GM18526 (cell line): ENCODE data around the gene CHD1.

Experiments used
- POLR2A ChIP-seq: IDR thresholded peaks from 3 replicates; pipeline ENCODE4 v1.6.1; 2011; ENCODE audit not compliant: insufficient read length; ENCODE audit errors: extremely low read depth

Gene CHD1

GRCh38 chr5:98940581-98940980 is 11.8 kb upstream of the CHD1 start:
- TF ChIP-seq POLR2A: no peak

- no peak for TF ChIP-seq POLR2A
Measured at GRCh38 chr5:98938464-98938863, 9.7 kb upstream of the CHD1 start.

DNA sequence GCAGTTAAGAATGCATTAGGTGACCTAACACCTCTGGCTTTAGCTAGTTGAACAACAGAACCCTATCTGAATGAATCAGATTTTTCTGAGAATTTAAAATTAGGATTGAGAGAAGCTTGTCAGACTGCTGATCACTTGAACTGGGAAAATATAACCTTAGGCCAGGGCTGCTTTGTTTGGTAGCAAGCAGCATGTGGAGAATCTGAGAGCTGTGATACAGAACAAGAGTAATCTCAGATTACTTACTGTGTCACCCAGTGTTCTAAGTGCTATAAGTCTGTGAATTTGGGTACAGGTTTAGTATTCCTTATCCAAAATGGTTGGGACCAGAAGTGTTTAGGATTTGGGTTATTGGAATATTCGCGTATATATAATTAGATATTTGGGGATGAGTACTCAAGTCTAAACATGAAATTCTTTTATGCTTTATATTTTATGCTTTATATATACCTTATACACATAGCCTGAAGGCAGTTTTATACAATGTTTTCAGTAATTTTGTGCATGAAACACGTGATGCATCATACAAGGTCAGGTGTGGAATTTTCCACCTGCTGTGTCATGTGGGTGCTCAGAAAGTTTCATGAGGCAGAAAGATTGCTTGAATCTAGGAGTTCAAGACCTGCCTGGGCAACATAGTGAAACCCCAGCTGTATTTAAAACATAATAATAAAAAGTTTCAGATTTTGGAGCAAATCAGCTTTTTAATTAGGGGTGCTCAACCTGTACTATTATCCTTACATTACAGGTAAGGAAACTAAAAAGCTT is 8.3 kb upstream of the CHD1 start:
- TF ChIP-seq POLR2A: no peak

GRCh38 chr5:98935206-98935605 is 6.4 kb upstream of the CHD1 start:
- TF ChIP-seq POLR2A: no peak

DNA sequence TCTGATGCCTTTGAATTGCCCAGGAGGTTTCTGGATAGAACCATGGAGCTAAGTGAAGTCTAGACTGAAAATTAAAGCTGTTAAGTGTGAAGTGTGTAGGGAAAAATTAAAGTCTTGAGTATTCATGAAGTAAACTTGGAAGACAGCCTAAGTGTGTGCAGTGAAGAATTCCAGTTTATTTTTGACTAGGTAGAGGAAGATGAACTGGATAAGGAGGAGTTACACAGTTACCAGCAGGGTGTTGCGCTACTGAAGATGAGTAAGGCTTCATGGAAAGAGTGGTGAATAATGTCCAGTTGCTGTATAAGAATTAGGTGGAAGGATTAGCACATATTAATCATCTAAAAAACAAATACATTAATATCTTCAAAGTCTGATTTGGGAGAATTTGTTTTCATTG is 5.7 kb upstream of the CHD1 start:
- TF ChIP-seq POLR2A: no peak

DNA sequence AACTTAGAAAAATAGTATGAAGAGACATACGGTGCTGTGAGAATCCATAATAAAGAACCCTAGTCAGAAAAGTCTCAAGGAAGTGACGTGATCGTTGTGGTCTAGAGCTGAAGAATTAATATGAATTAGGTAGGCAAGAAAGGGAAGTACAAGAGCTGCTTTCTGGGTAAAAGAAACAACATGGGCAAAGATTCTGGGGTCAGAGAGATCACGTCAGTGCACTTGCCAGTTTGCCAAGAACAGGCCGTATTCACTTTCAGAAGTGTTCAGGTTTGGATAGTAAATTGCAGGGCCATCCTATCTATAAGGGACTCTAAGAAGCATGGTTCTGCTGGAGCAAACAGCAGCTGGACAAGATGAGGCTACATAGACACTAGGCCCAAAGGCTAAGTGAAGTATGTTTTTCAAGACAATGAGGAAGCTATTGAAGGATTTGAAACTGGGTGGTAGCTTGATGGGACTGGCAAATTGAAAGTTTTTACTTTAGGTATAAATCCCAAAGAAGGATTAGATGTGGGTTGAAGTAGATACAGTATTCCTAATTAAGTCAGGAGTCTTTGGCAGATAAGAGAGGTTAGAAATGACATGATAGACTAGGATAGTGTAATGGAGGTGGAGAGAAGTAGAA is 4.8 kb upstream of the CHD1 start:
- TF ChIP-seq POLR2A: no peak

- TF ChIP-seq POLR2A: no peak
Measured at GRCh38 chr5:98930972-98931762, 2.4 kb upstream of the CHD1 start.

- no peak for TF ChIP-seq POLR2A
Measured at GRCh38 chr5:98929710-98930298, 997 bp upstream of the CHD1 start.

- no peak for TF ChIP-seq POLR2A
Measured at GRCh38 chr5:98927989-98928872, 576 bp downstream of the CHD1 start.

DNA sequence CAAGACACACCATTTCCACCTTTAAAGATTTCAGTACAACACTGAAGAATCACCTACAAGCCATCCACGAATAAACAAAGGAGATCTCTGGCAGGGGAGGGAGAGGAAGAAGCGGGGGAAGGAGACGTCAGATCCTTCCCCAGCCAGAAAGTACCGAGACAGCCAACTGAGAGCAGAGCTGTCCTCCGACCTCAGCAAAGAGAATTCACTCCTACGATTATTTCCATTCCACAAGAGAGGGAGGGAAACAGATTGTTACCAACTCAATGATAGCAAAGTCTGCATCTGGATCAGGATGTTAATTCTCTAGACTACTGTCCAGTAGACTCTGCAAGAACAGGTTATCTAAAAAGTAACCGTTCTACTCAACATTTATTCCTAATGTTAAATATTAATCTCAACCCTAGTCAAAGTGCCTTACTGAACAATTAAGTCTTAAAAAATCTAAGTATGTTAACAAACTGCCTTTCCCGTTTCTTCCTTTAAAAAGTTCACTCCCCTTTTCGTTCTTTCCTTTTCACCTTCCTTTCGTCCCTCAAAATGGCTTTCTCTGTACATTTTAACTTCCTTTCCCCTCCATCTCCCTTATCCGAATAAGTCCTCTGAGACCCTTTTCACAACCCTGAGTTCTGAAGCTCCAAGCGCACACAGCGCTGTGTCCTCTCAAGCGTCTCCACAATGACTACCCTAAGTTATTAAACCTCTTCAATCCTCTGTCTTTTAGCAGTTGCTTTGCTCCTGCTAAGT is 1.4 kb downstream of the CHD1 start:
- TF ChIP-seq POLR2A: peak; percentile 46

DNA sequence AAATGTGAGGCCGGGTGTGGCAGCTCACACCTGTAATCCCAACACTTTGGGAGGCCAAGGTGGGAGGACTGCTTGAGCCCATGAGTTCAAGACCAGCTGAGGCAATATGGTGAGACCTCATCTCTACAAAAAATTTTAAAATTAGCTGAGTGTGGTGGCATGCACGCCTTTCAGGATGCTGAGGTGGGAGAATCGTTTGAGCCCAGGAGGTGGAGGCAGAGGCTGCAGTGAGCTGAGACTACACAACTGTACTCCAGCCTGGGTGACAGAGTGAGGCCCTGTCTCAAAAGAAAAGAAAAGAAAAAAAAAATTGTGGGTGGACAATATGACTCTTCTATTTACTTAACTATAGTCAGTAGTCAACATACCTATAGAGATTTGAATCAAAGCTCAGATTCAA is 4.8 kb downstream of the CHD1 start:
- TF ChIP-seq POLR2A: no peak

DNA sequence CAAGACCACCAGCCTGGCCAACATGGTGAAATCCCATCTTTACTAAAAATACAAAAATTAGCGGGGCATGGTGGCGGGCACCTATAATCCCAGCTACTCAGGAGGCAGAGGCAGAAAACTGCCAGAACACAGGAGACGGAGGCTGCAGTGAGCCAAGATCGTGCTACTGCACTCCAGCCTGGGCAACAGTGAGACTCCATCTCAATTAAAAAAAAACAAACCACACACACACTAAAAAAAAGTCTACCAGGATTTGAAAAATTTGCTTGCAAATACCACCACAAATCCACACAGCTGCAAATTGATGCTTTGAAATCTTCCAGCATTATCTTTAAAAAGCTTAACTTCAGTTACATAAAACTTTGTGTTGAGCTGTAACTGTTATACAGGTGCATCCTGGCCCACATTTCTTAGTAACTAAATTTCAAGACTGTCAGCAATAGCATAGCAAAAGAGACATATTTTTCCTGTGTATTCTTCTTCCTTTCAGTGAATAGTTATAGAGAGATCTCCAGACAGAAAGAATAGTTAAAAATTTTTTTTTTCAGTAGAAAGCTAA is 6.8 kb downstream of the CHD1 start:
- no peak for TF ChIP-seq POLR2A

GRCh38 chr5:98917433-98917832 is 11.4 kb downstream of the CHD1 start:
- no peak for TF ChIP-seq POLR2A

DNA sequence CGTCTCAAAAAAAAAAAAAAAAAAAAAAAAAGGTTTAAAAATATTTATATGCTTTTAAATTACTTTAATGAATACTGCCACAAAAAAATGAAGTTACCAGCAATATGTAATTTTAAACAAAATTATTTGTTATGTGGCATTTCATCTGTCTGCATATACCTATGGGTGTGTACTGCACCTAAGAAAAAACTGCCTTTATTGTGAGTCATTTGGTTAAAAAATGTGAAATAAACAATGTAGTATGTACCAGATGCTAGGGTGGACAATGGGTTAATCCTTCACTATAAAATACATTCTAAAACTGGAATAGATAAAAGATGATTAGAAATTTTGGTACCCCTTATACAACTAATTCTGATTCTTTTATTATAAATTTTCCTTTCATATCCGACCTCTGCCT is 12.3 kb downstream of the CHD1 start:
- no peak for TF ChIP-seq POLR2A
